Thyroid gland (tissue), 4 donors: ENCODE results near the gene BCR. TPM values are rescaled to one million over a fixed set of nuclear protein-coding genes. Genes with fewer than 3 reads are reported as not detected.
A peak's percentile ranks its signal among the peaks of the same experiment; 100 is the strongest.

Experiments used
- DNase-seq, 2 donors: peaks; one replicate each; pipeline ENCODE4 v3.0.0-alpha.2; 2019
- H3K27ac ChIP-seq, 3 donors: fragments of 200-600 bp; sonication (generic); 1 replicate in 2 of 3; 2 replicates in 1 of 3; pipeline ENCODE4 v1.5.1; 2016 to 2019; ENCODE audit warnings: mild to moderate bottlenecking in 1 of 3, moderate library complexity in 1 of 3
- H3K27me3 ChIP-seq: fragments of 200-600 bp; sonication (generic); one replicate; pipeline ENCODE4 v1.5.1; 2019
- H3K36me3 ChIP-seq, 2 donors: fragments of 200-600 bp; sonication (generic); one replicate each; pipeline ENCODE4 v1.5.1; 2016 to 2019
- H3K4me1 ChIP-seq, 2 donors: fragments of 200-600 bp; sonication (generic); one replicate each; pipeline ENCODE4 v1.5.1; 2017 to 2019
- H3K4me3 ChIP-seq, 3 donors: fragments of 200-600 bp; sonication (generic); replicated peaks in 1 of 3; 1 replicate in 2 of 3; 2 replicates in 1 of 3; pipeline ENCODE4 v1.5.1; 2016; ENCODE audit warnings: mild to moderate bottlenecking in 1 of 3
- H3K9me3 ChIP-seq: fragments of 200-600 bp; sonication (generic); one replicate; pipeline ENCODE4 v1.5.1; 2017
- CTCF ChIP-seq, 6 experiments: fragments of 200-600 bp in 3 of 6; fragments of 450-650 bp in 3 of 6; sonication (generic) in 3 of 6; IDR thresholded peaks; one replicate each; pipeline ENCODE4 v1.5.1; 2016 to 2019; ENCODE audit warnings: antibody characterized with exemption in 6 of 6, mild to moderate bottlenecking in 2 of 6, inconsistent platforms in 1 of 6, moderate library complexity in 1 of 6
- POLR2A ChIP-seq, 2 donors: fragments of 450-650 bp; IDR thresholded peaks; one replicate each; pipeline ENCODE4 v1.6.1; 2017; ENCODE audit warnings: antibody characterized with exemption in 2 of 2, mild to moderate bottlenecking in 2 of 2, moderate library complexity in 1 of 2
- WGBS, 2 donors: methylation state at CpG; one replicate each; pipeline ENCODE4 v1.1.5; 2017; 5-methylcytosine and 5-hydroxymethylcytosine counted together
- intact Hi-C: fragments of 100-400 bp; cut with DNase I; formaldehyde crosslinking; loops from one replicate; pipeline ENCODE4 v1.15.1; 2023
- total RNA-seq, 4 donors: library from RNA; depleted of rRNA; stranded (reverse); fragments of >200 nt; gene quantifications; one replicate each; pipeline ENCODE4 v1.2.3, GENCODE V29; 2016

The BCR gene
- total RNA-seq, 4 donors from 2014 or later = 80.1 to 127 (median 87.7) TPM

- 100% methylated on average over 3 of the region's 3 CpGs for WGBS, 2 donors
- no peak for DNase-seq
- peak overlapping the region in 1 of 3 donors; percentile 30 for H3K27ac ChIP-seq
- no peaks in the 10 kb centered on the region for H3K36me3 ChIP-seq
- H3K9me3 ChIP-seq = no peaks in the 10 kb centered on the region
- peaks cover 33 to 74% of the 10 kb centered on the region in 2 donors for H3K4me1 ChIP-seq
- H3K27me3 ChIP-seq = no peaks in the 10 kb centered on the region
- TF ChIP-seq POLR2A (IDR thresholded peaks at IDR 0.05) (no peak), CTCF (IDR thresholded peaks at IDR 0.05) (no peak)
- no peak overlapping the region for H3K4me3 ChIP-seq
- intact Hi-C loops = no loop called here
Observed at GRCh38 chr22:23235425-23235824, 55.1 kb downstream of the BCR start.

- Histone ChIP-seq H3K4me3 (no peak overlapping the region), H3K27ac (peak overlapping the region in 2 of 3 donors; percentile 38 to 47), H3K27me3 (no peaks in the 10 kb centered on the region), H3K36me3 (no peaks in the 10 kb centered on the region), H3K9me3 (no peaks in the 10 kb centered on the region), H3K4me1 (peaks cover 33 to 70% of the 10 kb centered on the region in 2 donors)
- WGBS, 2 donors = 97% methylated on average over 3 of the region's 3 CpGs
- intact Hi-C loops = no loop called here
- no peak for DNase-seq
- TF ChIP-seq POLR2A (IDR thresholded peaks at IDR 0.05) (no peak), CTCF (IDR thresholded peaks at IDR 0.05) (no peak)
Observed at GRCh38 chr22:23236026-23236425, 55.7 kb downstream of the BCR start.

GRCh38 chr22:23236440-23237184 is 56.3 kb downstream of the BCR start:
- peaks cover 33 to 70% of the 10 kb centered on the region in 2 donors for H3K4me1 ChIP-seq
- H3K4me3 ChIP-seq = no peak overlapping the region
- intact Hi-C loops = no loop called here
- no peaks in the 10 kb centered on the region for H3K9me3 ChIP-seq
- H3K27ac ChIP-seq = peak overlapping the region; percentile 38 to 62 (median 47)
- WGBS, 2 donors = 69 to 72% methylated on average over 3 to 10 of the region's 14 CpGs
- no peaks in the 10 kb centered on the region for H3K27me3 ChIP-seq
- TF ChIP-seq POLR2A (IDR thresholded peaks at IDR 0.05) (no peak), CTCF (IDR thresholded peaks at IDR 0.05) (no peak)
- peak; percentile 64 for DNase-seq
- no peaks in the 10 kb centered on the region for H3K36me3 ChIP-seq

- 40 to 54% methylated on average over 16 of the region's 16 CpGs for WGBS, 2 donors
- H3K4me3 ChIP-seq = no peak overlapping the region
- H3K4me1 ChIP-seq = peaks cover 33 to 68% of the 10 kb centered on the region in 2 donors
Observed at GRCh38 chr22:23237201-23237798, 57.0 kb downstream of the BCR start.

More at GRCh38 chr22:23237201-23237798, 57.0 kb downstream of the BCR start:
- peak; percentile 59 to 71 for DNase-seq
- intact Hi-C loops = no loop called here
- no peaks in the 10 kb centered on the region for H3K36me3 ChIP-seq
- H3K27ac ChIP-seq = peak overlapping the region; percentile 38 to 62 (median 47)
- no peaks in the 10 kb centered on the region for H3K27me3 ChIP-seq
- TF ChIP-seq POLR2A (IDR thresholded peaks at IDR 0.05) (no peak), CTCF (IDR thresholded peaks at IDR 0.05) (no peak)
- H3K9me3 ChIP-seq = no peaks in the 10 kb centered on the region
